T-cell (primary cell): ENCODE results near the gene BLM. TPM values are rescaled to one million over a fixed set of nuclear protein-coding genes. Genes with fewer than 3 reads are reported as not detected.

Experiments
- ATAC-seq, 4 experiments: fragments of 200-7000 bp in 3 of 4; fragments of 150-1000 bp in 1 of 4; cut with Tn5 transposase; replicated peaks in 1 of 4; 1 replicate in 3 of 4; 2 replicates in 1 of 4; pipeline ENCODE4 v1.10.0; 2021; ENCODE audit warnings: moderate library complexity in 3 of 4, mild to moderate bottlenecking in 2 of 4, moderate number of reproducible peaks in 1 of 4
- CTCF ChIA-PET, 2 donors: fragments of 300-600 bp; sonication (Branson Sonifier 250); formaldehyde crosslinking; loops; one replicate each; lab custom pipeline; 2022; ENCODE audit warnings: antibody characterized with exemption in 2 of 2; lab: Charles Lee
- POLR2A ChIA-PET, 2 donors: fragments of 300-600 bp; sonication (Branson Sonifier 250); formaldehyde crosslinking; loops; one replicate each; lab custom pipeline; 2022; ENCODE audit warnings: antibody characterized with exemption in 2 of 2; lab: Charles Lee
- DNase-seq, 35 experiments: peaks; one replicate each; pipeline versions ENCODE4 v3.0.0 to v3.0.0-alpha.2; 2013 to 2023
- H3K27ac ChIP-seq: one replicate; pipeline ENCODE4 v1.5.1; 2013; ENCODE audit warnings: low read length
- H3K27me3 ChIP-seq, 2 experiments: replicated peaks in 1 of 2; 1 replicate in 1 of 2; 2 replicates in 1 of 2; pipeline versions ENCODE4 v1.6.1 to v1.7.0; 2013; ENCODE audit warnings: low read length in 1 of 2, mixed read lengths in 1 of 2; ENCODE audit not compliant: control insufficient read depth in 2 of 2, insufficient read depth in 2 of 2; ENCODE audit errors: extremely low read depth in 1 of 2
- H3K36me3 ChIP-seq, 2 donors: 1 replicate in 1 of 2; 2 replicates in 1 of 2; pipeline versions ENCODE4 v1.6.1 to v1.7.0; 2013; ENCODE audit warnings: low read length in 1 of 2; ENCODE audit not compliant: control insufficient read depth in 2 of 2, insufficient read depth in 1 of 2; ENCODE audit errors: extremely low read depth in 1 of 2
- H3K4me1 ChIP-seq, 2 experiments: 1 replicate in 1 of 2; 2 replicates in 1 of 2; pipeline versions ENCODE4 v1.6.1 to v1.7.0; 2013; ENCODE audit warnings: low read length in 2 of 2, mixed read lengths in 1 of 2; ENCODE audit not compliant: insufficient read depth in 2 of 2, control insufficient read depth in 1 of 2; ENCODE audit errors: extremely low read depth in 1 of 2
- H3K4me3 ChIP-seq, 2 donors: 1 replicate in 1 of 2; 2 replicates in 1 of 2; pipeline versions ENCODE4 v1.5.1 to v1.7.0; 2013; ENCODE audit warnings: mild to moderate bottlenecking in 2 of 2, low read length in 1 of 2, moderate library complexity in 1 of 2; ENCODE audit not compliant: control insufficient read depth in 1 of 2; ENCODE audit errors: extremely low read depth in 1 of 2
- H3K9me3 ChIP-seq: 2 replicates; pipeline ENCODE4 v1.7.0; 2013
- H3K27ac Mint-ChIP-seq, 2 donors: one replicate each; pipeline ENCODE4 v1.8.0; 2020 to 2021; ENCODE audit warnings: mild to moderate bottlenecking in 2 of 2, mixed read lengths in 2 of 2
- H3K27me3 Mint-ChIP-seq, 2 donors: one replicate each; pipeline ENCODE4 v1.8.0; 2021 to 2022; ENCODE audit warnings: mixed read lengths in 2 of 2
- H3K36me3 Mint-ChIP-seq: one replicate; pipeline ENCODE4 v1.8.0; 2021; ENCODE audit warnings: mixed read lengths
- H3K4me1 Mint-ChIP-seq, 3 donors: one replicate each; pipeline ENCODE4 v1.8.0; 2020 to 2022; ENCODE audit warnings: mixed read lengths in 3 of 3, mild to moderate bottlenecking in 1 of 3
- H3K4me3 Mint-ChIP-seq, 3 donors: one replicate each; pipeline ENCODE4 v1.8.0; 2020 to 2022; ENCODE audit warnings: mild to moderate bottlenecking in 3 of 3, mixed read lengths in 3 of 3, moderate library complexity in 3 of 3
- H3K9me3 Mint-ChIP-seq, 3 donors: one replicate each; pipeline ENCODE4 v1.8.0; 2020 to 2022; ENCODE audit warnings: mixed read lengths in 3 of 3
- WGBS: methylation state at CpG from one replicate; pipeline ENCODE4 v1.1.5; 2013; ENCODE audit warnings: missing lambda C conversion rate; ENCODE audit not compliant: insufficient coverage; 5-methylcytosine and 5-hydroxymethylcytosine counted together
- total RNA-seq, 35 experiments: library from RNA in 6 of 35; stranded (reverse) in 6 of 35; fragments of 120-200 nt in 1 of 35; gene quantifications; one replicate each; pipeline versions ENCODE4 v1.2.1 to v1.2.4 and lab custom pipeline; 2013 to 2026

The BLM gene
- total RNA-seq, 5 donors from 2014 or later (not counting 1 experiment from before 2014, with no cell fraction given) = 4.9 to 9.4 (median 6.2) TPM

DNA sequence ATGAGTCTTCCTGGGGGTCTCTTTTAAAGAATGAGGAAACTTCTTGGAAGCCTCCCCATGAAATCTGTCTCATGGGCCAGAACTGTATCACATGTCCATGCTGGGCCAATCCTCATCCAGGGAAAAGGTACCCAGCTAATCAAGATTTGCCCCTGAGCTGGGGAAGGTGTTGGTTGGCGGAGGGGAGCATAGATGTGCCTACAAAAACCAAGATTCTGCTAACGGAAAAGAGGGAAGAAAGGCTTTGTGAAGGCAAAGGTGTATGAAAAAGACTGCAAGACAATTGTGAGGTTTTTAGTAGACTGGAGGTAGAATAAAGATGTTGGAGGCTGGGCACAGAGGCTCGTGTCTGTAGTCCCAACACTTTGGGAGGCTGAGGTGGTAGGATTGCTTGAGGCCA lies 18.5 kb upstream of the BLM start:
- H3K27me3 ChIP-seq = no peaks in the 10 kb centered on the region
- H3K4me3 ChIP-seq = no peak overlapping the region
- peaks cover 3 to 14% (median 7%) of the 10 kb centered on the region in 3 donors for H3K9me3 Mint-ChIP-seq
- H3K9me3 ChIP-seq = no peaks in the 10 kb centered on the region
- H3K4me1 Mint-ChIP-seq = peaks cover 0 to 2% (median 2%) of the 10 kb centered on the region in 3 donors
- ATAC-seq (no peak), DNase-seq (no peak)
- no peak overlapping the region for H3K27ac ChIP-seq
- ChIA-PET POLR2A (interaction anchor here in 1 of 2 donors (0.6 kb wide), 2 partner anchors 9 to 431 kb away, joined by 4 to 5 read pairs; no protein-coding TSS in a partner anchor), CTCF (interaction anchor here in 1 of 2 donors (0.6 to 0.8 kb wide), 2 partner anchors 17 to 421 kb away, joined by 3 read pairs; no protein-coding TSS in a partner anchor)
- H3K4me1 ChIP-seq = peaks cover 0 to 5% of the 10 kb centered on the region in 2 experiments
- H3K4me3 Mint-ChIP-seq = no peak overlapping the region
- H3K27me3 Mint-ChIP-seq = no peaks in the 10 kb centered on the region
- 96% methylated on average over 2 of the region's 3 CpGs for WGBS
- no peak overlapping the region for H3K27ac Mint-ChIP-seq
- peaks cover 0 to 4% of the 10 kb centered on the region in 2 donors for H3K36me3 ChIP-seq
- H3K36me3 Mint-ChIP-seq = peaks cover 4% of the 10 kb centered on the region

DNA sequence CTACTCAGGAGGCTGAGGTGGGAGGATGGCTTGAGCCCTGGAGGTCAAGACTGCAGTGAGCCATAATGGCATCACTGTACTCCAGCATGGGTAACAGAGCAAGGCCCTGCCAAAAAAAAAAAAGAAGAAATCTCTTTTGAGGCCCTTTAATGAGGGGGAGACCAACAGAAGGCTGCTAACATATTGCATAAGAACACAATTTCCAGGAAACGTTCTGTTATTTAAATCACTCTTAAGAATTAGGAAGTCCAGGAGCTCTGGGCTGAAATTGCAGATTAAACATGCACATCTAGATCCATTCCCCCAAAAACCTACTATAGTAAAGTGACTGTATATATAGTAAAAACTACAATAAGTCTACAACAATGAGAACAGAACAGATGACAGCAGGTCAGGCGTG lies 16.1 kb upstream of the BLM start:
- Mint-ChIP-seq H3K27me3 (no peaks in the 10 kb centered on the region), H3K27ac (no peak overlapping the region), H3K4me3 (no peak overlapping the region), H3K9me3 (peaks cover 3 to 14% (median 7%) of the 10 kb centered on the region in 3 donors), H3K4me1 (peaks cover 0 to 2% (median 0%) of the 10 kb centered on the region in 3 donors), H3K36me3 (peaks cover 7% of the 10 kb centered on the region)
- 100% methylated on average over 1 of the region's 2 CpGs for WGBS
- no peak overlapping the region for H3K4me3 ChIP-seq
- ChIA-PET CTCF (no interaction called here), POLR2A (interaction anchor here in 1 of 2 donors (0.9 kb wide), 1 partner anchor 194 kb away, joined by 3 read pairs; no protein-coding TSS in a partner anchor)
- H3K4me1 ChIP-seq = peaks cover 0 to 5% of the 10 kb centered on the region in 2 experiments
- H3K27me3 ChIP-seq = no peaks in the 10 kb centered on the region
- H3K9me3 ChIP-seq = no peaks in the 10 kb centered on the region
- DNase-seq = no peak
- no peak overlapping the region for H3K27ac ChIP-seq
- peaks cover 0 to 4% of the 10 kb centered on the region in 2 donors for H3K36me3 ChIP-seq
- ATAC-seq = no peak

DNA sequence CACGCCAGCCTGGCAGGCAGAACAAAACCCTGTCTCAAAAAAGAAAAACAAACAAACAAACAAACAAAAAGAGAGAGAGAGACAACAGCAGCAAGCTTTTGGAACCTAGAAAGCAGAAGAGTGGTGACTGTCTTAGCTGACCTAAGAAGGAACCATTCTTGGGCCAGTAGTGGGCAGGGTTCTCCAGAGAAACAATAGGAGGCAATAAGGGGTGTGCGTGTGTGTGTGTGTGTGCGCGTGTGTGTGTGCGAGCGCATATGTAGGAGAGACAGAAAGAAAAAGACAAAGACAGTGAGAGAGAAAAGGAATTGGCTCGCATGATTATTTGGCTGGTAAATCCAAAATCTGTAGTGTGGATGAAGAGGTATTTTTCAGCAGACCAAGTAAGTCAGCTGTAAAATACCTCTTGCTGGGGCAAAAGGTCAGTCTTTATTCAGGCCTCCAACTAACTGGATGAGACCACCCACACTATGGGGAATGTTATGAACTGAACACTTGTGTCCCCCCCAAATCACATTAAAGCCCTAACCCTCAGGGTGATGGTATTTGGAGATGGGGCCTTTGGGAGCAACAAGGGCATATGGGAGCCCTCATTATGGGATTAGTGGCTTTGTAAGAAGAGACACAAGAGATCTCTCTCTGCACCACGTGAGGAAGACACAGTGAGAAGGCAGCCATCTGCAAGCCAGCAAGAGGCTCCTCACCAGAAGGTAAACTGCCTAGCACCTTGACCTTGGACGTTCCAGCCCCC lies 15.1 kb upstream of the BLM start:
- Mint-ChIP-seq H3K36me3 (peaks cover 7% of the 10 kb centered on the region), H3K27me3 (no peaks in the 10 kb centered on the region), H3K27ac (no peak overlapping the region), H3K9me3 (peaks cover 3 to 14% (median 7%) of the 10 kb centered on the region in 3 donors), H3K4me3 (no peak overlapping the region), H3K4me1 (peaks cover 0 to under 1% (median 0%) of the 10 kb centered on the region in 3 donors)
- CTCF ChIA-PET = no interaction called here
- Histone ChIP-seq H3K36me3 (peaks cover 0 to 4% of the 10 kb centered on the region in 2 donors), H3K4me1 (peaks cover 0 to 2% of the 10 kb centered on the region in 2 experiments), H3K27ac (no peak overlapping the region), H3K4me3 (no peak overlapping the region), H3K9me3 (no peaks in the 10 kb centered on the region), H3K27me3 (no peaks in the 10 kb centered on the region)
- ATAC-seq (no peak), DNase-seq (no peak)
- 94% methylated on average over 2 of the region's 9 CpGs for WGBS
- POLR2A ChIA-PET = no interaction called here

DNA sequence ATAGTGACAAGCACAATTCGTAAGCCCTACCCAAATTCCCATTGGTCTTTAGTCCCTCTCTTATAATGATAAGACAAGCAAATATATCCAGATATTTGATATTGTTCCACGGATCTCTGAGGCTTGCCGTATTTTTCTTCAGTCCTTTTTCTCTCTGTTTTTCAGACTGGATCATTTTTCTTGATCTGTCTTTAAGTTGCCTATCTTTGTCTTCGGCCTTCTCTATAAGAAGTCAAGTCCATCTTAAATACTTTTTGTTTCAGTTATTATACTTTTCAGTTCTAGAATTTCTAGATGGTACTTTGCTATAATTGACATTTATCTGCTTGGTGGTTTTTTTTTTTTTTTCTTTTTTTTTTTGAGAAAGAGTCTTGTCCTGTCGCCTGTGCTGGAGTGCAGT lies 13.7 kb upstream of the BLM start:
- ChIA-PET POLR2A (no interaction called here), CTCF (no interaction called here)
- Histone ChIP-seq H3K27me3 (no peaks in the 10 kb centered on the region), H3K4me3 (no peak overlapping the region), H3K4me1 (no peaks in the 10 kb centered on the region), H3K36me3 (peaks cover 0 to 4% of the 10 kb centered on the region in 2 donors), H3K27ac (no peak overlapping the region), H3K9me3 (no peaks in the 10 kb centered on the region)
- Mint-ChIP-seq H3K27ac (no peak overlapping the region), H3K36me3 (peaks cover 7% of the 10 kb centered on the region), H3K4me3 (no peak overlapping the region), H3K27me3 (no peaks in the 10 kb centered on the region), H3K9me3 (peaks cover 3 to 14% (median 7%) of the 10 kb centered on the region in 3 donors), H3K4me1 (no peaks in the 10 kb centered on the region)
- 94% methylated on average over 2 of the region's 5 CpGs for WGBS
- ATAC-seq = no peak
- DNase-seq = no peak

DNA sequence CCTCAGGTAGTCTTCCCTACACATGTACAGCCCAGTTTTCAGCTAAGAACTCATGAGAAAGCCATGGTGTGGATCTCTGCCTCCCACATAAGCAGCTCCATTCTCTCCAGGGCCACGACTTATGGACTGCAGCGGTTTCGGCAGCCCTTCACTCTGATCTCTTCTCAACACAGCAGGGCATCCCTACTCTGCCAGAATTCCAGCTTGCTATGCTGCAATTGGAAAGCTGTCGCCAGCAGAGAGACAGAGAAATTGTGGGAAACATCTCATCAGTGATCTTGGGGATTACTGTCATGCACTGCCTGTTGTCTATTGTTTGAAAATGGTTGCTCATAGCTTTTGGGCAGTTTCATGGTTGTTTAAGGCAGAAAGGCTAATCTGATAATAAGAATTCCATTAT lies 11.9 kb upstream of the BLM start:
- H3K27me3 Mint-ChIP-seq = no peaks in the 10 kb centered on the region
- ChIA-PET CTCF (no interaction called here), POLR2A (no interaction called here)
- DNase-seq (no peak), ATAC-seq (no peak)
- Histone ChIP-seq H3K36me3 (peaks cover 0 to 4% of the 10 kb centered on the region in 2 donors), H3K27ac (no peak overlapping the region), H3K4me1 (peaks cover 0 to 2% of the 10 kb centered on the region in 2 experiments), H3K4me3 (no peak overlapping the region), H3K9me3 (no peaks in the 10 kb centered on the region), H3K27me3 (no peaks in the 10 kb centered on the region)
- peaks cover 7% of the 10 kb centered on the region for H3K36me3 Mint-ChIP-seq
- H3K4me1 Mint-ChIP-seq = peaks cover 0 to 4% (median 0%) of the 10 kb centered on the region in 3 donors
- H3K4me3 Mint-ChIP-seq = no peak overlapping the region
- no peak overlapping the region for H3K27ac Mint-ChIP-seq
- 100% methylated on average over 4 of the region's 4 CpGs for WGBS
- peaks cover 3 to 14% (median 7%) of the 10 kb centered on the region in 3 donors for H3K9me3 Mint-ChIP-seq

DNA sequence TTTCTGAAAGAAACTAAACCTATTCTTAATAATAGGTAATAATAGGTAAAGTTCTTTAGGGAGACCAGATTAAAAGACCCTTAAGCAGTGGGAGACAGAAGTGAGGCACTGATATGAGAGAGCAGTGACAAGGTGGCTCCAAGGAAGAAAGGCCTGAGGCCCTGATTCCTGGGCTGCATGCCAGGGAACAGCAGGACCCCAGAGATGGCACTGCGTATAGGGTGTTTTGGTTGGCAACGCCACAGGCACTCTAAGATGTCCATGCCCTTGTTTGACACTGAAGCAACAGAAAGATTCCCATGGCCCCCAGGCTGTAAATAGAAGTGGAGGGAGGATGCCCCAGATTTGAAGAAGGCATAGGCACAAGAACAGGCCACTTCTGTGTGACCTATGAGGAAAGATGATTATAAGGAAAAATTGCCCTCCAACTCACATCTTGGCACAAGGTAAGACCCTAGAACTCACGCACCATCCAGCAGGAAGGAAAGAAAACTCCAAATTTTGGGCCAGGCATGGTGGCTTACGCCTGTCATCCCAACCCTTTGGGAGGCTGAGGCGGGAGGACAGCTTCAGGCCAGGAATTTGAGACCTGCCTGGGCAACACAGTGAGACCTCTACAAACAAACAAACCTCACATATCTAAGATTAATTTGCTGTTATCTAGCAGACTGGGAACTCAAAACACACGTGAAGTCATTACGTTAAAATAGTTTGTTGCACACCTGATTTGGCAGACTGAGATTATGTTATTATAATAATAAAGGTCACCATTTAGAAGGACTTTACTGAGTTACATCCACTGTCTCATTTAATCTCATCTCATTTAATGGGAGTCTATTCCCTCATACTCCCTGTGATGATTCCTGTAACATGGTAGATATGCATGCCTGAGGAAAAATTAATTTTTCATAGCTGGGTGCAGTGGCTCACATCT lies 10.5 kb upstream of the BLM start:
- Mint-ChIP-seq H3K27me3 (no peaks in the 10 kb centered on the region), H3K4me3 (no peak overlapping the region), H3K9me3 (peaks cover 3 to 14% (median 7%) of the 10 kb centered on the region in 3 donors), H3K36me3 (peaks cover 7% of the 10 kb centered on the region), H3K27ac (no peak overlapping the region), H3K4me1 (peaks cover 7 to 15% (median 13%) of the 10 kb centered on the region in 3 donors)
- no peak for DNase-seq
- Histone ChIP-seq H3K27me3 (no peaks in the 10 kb centered on the region), H3K4me3 (no peak overlapping the region), H3K4me1 (peaks cover 4 to 6% of the 10 kb centered on the region in 2 experiments), H3K27ac (no peak overlapping the region), H3K36me3 (peaks cover 0 to 4% of the 10 kb centered on the region in 2 donors), H3K9me3 (no peaks in the 10 kb centered on the region)
- ChIA-PET CTCF (no interaction called here), POLR2A (no interaction called here)
- WGBS = no CpG with 5 or more reads among the region's 7 CpGs
- no peak for ATAC-seq
